CD4-positive, alpha-beta T cell treated with Interleukin-4 for 1 hour (primary cell): ENCODE data around the gene GGT7.
A peak's percentile ranks its signal among the peaks of the same experiment; 100 is the strongest.
"Not testable (repeated sequence)": the region's sequence is repeated elsewhere in the genome, so short reads cannot be mapped to it uniquely, and the experiment has no call there.

Experiments
- DNase-seq, 2 donors: peaks; one replicate each; pipeline ENCODE4 v3.0.0-alpha.2; 2020 to 2022

The GGT7 gene

GRCh38 chr20:34883087-34883688 is 10.5 kb upstream of the GGT7 start:
- no peak for DNase-seq

- DNase-seq: no peak
Observed at GRCh38 chr20:34881689-34882088, 9.0 kb upstream of the GGT7 start.

GRCh38 chr20:34880971-34881370 is 8.3 kb upstream of the GGT7 start:
- not testable (repeated sequence) for DNase-seq

- no peak for DNase-seq
Observed at GRCh38 chr20:34880215-34880850, 7.7 kb upstream of the GGT7 start.

GRCh38 chr20:34876406-34877282 is 4.0 kb upstream of the GGT7 start, which contains the start of gene ACSS2:
ACSS2 (plus strand) TSS chr20:34876612; CDS start chr20:34876646, 34 bp downstream.
- DNase-seq: peak in 1 of 2 donors; percentile 95

- peak in 1 of 2 donors; percentile 97 for DNase-seq
Observed at GRCh38 chr20:34875642-34876405, 3.2 kb upstream of the GGT7 start.

GRCh38 chr20:34874094-34874654 is 1.5 kb upstream of the GGT7 start:
- DNase-seq: peak; percentile 58 to 67

- no peak for DNase-seq
Observed at GRCh38 chr20:34873583-34874093, 982 bp upstream of the GGT7 start.

GRCh38 chr20:34871966-34872621 is 562 bp downstream of the GGT7 start:
- no peak for DNase-seq

GRCh38 chr20:34871320-34871926 is 1.2 kb downstream of the GGT7 start:
- no peak for DNase-seq

GRCh38 chr20:34864216-34864615 is 8.4 kb downstream of the GGT7 start:
- no peak for DNase-seq

- DNase-seq: no peak
Observed at GRCh38 chr20:34863421-34863965, 9.2 kb downstream of the GGT7 start.

GRCh38 chr20:34862724-34863123 is 9.9 kb downstream of the GGT7 start:
- DNase-seq: no peak

GRCh38 chr20:34861386-34862084 is 11.1 kb downstream of the GGT7 start:
- no peak for DNase-seq

GRCh38 chr20:34859826-34860545 is 12.7 kb downstream of the GGT7 start:
- DNase-seq: no peak

GRCh38 chr20:34859367-34859766 is 13.3 kb downstream of the GGT7 start:
- DNase-seq: no peak

- DNase-seq: no peak
Observed at GRCh38 chr20:34852298-34852697, 20.4 kb downstream of the GGT7 start.

GRCh38 chr20:34850969-34851368 is 21.7 kb downstream of the GGT7 start:
- no peak for DNase-seq

- DNase-seq: no peak
Observed at GRCh38 chr20:34849778-34850177, 22.9 kb downstream of the GGT7 start.

GRCh38 chr20:34848597-34848996 is 24.1 kb downstream of the GGT7 start:
- DNase-seq: no peak
